Left kidney (tissue), 8 donors: ENCODE measurements around the gene ASB13. TPM values are rescaled to one million over a fixed set of nuclear protein-coding genes. Genes with fewer than 3 reads are reported as not detected.

Source experiments
- DNase-seq: peaks from one replicate; pipeline ENCODE4 v3.0.0-alpha.2; 2013
- long read RNA-seq, 8 donors: transcript quantifications; one replicate each; lab custom pipeline, GENCODE V29; 2026
- polyA plus RNA-seq: library from polyadenylated mRNA; unstranded; fragments of 120-200 nt; gene quantifications from one replicate; pipeline ENCODE4 v1.2.1, GENCODE V29; 2013; ENCODE audit not compliant: insufficient read length

The ASB13 gene, protein sequence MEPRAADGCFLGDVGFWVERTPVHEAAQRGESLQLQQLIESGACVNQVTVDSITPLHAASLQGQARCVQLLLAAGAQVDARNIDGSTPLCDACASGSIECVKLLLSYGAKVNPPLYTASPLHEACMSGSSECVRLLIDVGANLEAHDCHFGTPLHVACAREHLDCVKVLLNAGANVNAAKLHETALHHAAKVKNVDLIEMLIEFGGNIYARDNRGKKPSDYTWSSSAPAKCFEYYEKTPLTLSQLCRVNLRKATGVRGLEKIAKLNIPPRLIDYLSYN
- polyA plus RNA-seq = 23.1 TPM
- long read RNA-seq, donor 1, transcript ASB13-201 (6 exons, 2,699 nt) = major isoform, 5 of 16 reads
- long read RNA-seq, donor 1, partial matches to known transcripts = 11 of 16 reads
- long read RNA-seq, donor 1, other reads (novel, unspliced or antisense) = 0 of 16 reads
- long read RNA-seq, donor 2, transcript ASB13-201 (6 exons, 2,699 nt) = major isoform, 8 of 8 reads
- long read RNA-seq, donor 2, partial matches to known transcripts = 0 of 8 reads
- long read RNA-seq, donor 2, other reads (novel, unspliced or antisense) = 0 of 8 reads
- long read RNA-seq, donor 3, partial matches to known transcripts = 7 of 8 reads
- long read RNA-seq, donor 3, other reads (novel, unspliced or antisense) = 0 of 8 reads
- long read RNA-seq, donor 4 = 0 reads
- long read RNA-seq, donor 5, transcript ASB13-201 (6 exons, 2,699 nt) = major isoform, 10 of 25 reads
- long read RNA-seq, donor 5, partial matches to known transcripts = 15 of 25 reads
- long read RNA-seq, donor 5, other reads (novel, unspliced or antisense) = 0 of 25 reads
- long read RNA-seq, donor 6, transcript ASB13-201 (6 exons, 2,699 nt) = major isoform, 10 of 10 reads
- long read RNA-seq, donor 6, partial matches to known transcripts = 0 of 10 reads
- long read RNA-seq, donor 6, other reads (novel, unspliced or antisense) = 0 of 10 reads
- long read RNA-seq, donor 7, transcript ASB13-201 (6 exons, 2,699 nt) = major isoform, 13 of 14 reads
- long read RNA-seq, donor 7, partial matches to known transcripts = 0 of 14 reads
- long read RNA-seq, donor 7, other reads (novel, unspliced or antisense) = 0 of 14 reads
- long read RNA-seq, donor 8, partial matches to known transcripts = 0 of 5 reads
- long read RNA-seq, donor 8, other reads (novel, unspliced or antisense) = 0 of 5 reads

- DNase-seq = peak; percentile 56
These were observed at the start of gene ASB13 for GRCh38 chr10:5666008-5666840. TSS of gene ASB13 (minus strand) at chr10:5666595. CDS start at chr10:5666551, 44 bp downstream.

DNA sequence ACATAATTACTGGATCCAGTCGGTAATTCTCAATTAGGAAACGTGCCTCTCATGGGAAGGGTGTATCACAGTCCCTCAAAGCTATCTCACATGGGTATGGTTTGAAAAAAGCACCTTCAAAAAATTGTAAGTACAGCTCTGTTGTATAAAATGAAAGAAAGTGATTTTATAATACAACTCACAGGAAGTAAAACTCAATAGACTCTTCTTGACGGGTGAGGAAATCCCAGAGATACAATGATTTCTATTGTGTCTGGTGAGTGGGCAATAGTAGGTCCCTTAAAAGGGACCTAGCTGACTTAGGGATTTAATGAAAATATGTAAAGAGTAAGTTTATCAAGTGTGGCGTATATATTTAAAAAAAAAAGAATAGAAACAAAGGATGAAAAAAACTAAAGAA lies 45.2 kb upstream of the ASB13 start:
- no peak for DNase-seq

DNA sequence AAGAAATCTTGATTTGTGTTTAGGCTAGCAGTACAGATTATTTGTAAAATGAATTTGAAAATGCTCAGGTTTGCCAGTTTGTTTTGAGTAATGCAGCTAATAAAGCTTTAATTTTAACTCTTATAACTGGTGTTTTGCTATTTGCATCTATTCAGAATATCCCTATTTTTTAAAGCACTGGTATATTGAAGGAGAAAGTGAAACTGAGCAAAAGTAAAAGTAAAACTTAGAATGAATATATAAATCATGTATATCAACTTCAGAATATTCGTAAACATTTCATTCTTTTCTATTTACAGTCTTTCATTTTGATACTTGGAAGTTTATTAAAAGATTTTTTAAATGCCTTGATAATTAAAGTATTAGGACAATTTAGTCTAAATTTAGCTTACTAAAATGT lies 44.5 kb upstream of the ASB13 start:
- no peak for DNase-seq

GRCh38 chr10:5709865-5710264 lies 43.5 kb upstream of the ASB13 start:
- DNase-seq = no peak

DNA sequence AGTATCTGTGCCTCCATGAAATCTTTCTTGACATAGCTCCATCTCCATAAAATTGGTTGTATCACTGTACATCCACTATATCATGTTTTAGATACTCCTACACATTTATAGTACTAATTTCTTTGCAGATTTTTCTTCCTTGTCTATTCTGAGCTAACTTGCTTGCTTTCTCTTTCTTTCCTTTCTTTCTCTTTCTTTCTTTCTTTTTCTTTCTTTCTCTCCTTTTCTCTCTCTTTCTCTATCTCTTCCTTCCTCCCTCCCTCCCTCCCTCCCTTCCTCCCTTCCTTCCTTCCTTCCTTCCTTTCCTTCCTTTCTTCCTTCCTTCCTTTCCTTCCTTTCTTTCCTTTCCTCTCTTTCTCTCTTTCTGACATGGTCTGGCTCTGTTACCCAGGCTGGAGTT lies 42.0 kb upstream of the ASB13 start:
- no peak for DNase-seq

DNA sequence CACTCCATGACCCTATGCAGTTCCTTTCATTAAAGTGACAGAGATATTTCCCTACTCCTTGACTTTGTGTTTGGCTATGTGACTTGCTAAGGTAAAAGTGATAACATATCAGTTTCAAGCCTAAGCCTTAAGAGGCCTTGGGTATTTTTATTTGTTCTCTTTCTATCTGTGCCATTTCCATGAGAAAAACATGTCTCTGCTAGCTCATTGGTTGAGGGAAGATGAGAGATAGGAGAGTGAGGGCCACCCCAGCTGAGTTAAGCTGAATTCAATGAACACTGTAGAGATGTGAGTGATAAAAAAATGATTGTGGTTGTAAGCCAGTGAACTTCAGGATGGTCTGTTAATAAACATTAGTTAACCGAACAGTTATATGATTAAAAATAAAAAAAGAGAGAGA lies 31.7 kb upstream of the ASB13 start:
- DNase-seq = no peak

GRCh38 chr10:5697342-5697741 lies 30.9 kb upstream of the ASB13 start:
- no peak for DNase-seq

DNA sequence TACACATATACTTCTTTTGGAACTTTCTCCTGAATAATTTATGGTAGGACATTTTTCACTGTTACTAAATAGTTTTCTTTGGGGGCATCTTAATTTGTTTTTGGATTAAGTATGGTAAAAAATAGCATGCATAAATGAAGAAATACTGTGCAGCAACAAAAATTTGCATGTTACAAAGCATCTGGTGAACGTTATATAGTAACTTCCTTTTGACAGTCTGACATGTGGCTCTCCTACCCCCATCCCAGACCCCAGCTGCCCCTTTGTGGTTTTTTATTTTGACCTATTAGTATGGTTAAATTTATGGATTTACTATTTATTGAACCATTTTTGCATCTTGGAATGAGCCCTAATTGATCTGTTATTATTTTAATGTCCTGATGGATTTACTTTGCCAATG lies 28.2 kb upstream of the ASB13 start:
- no peak for DNase-seq

DNA sequence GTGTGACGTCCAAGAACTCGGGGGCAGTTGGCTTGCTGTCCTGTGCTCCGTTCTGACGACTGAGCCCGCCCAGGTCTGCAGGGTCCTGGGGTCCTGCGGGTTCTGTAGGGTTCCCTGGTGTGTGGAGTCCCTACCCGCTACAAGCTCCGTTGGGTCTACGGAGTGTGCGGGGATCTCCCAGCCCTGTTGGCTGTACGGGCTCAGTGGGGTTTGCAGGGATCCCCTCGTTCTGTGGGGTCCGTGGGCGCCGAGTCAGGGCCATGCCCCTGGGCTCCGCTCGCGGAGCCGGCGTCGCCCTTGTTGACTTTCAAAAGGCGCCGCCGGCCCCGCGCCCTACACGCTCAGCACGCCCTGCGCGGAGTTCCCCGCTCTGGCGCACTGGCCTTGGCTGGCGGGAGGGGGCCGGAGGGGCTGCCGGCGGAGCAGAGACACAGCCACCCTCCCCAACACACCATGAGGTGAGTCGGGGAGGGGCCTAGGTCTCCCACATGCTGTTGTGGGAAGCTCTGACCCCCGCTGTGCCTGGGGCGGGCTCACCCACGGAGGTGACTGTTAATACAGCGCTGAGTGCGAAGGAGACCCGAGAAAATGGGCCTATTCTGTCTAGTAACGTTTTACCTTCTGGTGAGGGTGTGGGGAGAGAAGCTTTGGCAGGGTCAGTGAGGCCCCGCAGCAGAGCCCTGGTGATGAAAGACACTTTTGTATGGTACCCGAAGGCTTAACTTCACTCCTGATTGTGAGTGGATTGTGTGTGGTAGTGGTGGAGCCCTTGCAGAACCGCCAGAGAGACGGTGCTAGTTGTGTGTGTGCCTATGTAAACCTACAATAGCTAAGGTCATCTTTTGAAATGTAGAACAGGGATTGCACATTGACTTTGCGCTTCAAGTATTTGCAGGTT lies 26.3 kb upstream of the ASB13 start:
- peak; percentile 55 for DNase-seq

GRCh38 chr10:5691786-5692185 lies 25.4 kb upstream of the ASB13 start:
- DNase-seq = no peak

GRCh38 chr10:5688587-5688986 lies 22.2 kb upstream of the ASB13 start:
- DNase-seq = no peak

GRCh38 chr10:5685764-5686240 lies 19.4 kb upstream of the ASB13 start:
- no peak for DNase-seq

- peak; percentile 57 for DNase-seq
These were observed 18.8 kb upstream of the ASB13 start for GRCh38 chr10:5684971-5685763.

DNA sequence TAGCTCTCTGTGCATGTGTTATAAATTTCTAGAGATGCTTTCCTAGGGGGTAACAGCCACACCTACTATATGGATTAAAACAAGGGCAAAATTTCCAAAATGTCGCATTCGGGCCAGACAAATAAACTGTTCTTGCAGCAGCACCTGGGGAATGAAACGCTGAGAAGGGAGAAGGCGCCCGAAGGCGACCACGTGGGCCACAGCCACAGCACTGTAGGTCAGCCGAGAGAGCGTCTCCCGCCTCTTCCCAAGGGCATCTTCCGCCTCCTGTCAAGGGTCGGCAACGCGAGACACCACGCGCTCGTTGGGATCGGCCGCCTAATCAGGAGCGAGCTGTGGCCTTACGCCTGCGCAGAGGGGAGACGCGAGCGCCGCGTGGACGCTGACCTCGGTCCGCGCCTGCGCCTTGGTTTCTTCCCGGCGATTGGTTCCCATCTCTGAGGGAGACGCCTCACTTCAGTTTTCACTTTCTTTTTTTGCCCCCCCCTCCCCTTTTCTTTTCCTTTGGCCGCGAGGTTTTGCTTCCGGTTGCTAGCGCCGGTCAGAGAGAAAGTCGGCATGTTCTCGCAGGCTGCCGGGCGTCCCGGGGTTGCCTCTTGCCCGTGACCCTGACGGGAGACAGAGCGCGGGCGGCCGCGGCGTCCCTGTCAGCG lies 18.0 kb upstream of the ASB13 start, which contains the start of gene TASOR2:
TASOR2 (plus strand) TSS at position 521 of the 653 bp plus-strand sequence. CDS start 35,805 bp downstream, outside the sequence.
- peak; percentile 97 for DNase-seq

DNA sequence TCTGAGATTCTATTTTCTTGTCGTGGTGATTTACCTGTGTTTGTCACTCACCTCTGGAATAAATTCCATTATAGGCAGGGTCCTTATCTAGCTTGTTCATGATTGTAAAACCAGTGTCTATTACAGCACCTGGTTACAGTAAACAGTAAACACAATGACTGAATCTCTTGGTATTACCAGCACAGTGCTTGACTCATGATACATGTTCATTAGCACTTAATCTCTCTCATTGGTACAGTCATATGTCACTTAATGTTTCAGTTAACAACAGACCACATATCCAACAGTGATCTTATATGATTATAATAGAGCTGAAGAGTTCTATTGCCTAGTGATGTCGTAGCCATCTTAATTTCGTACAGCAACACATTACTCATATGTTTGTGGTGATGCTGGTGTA lies 16.7 kb upstream of the ASB13 start:
- DNase-seq = no peak

GRCh38 chr10:5681930-5682329 lies 15.5 kb upstream of the ASB13 start:
- DNase-seq = no peak

- no peak for DNase-seq
These were observed 13.2 kb upstream of the ASB13 start for GRCh38 chr10:5679606-5680005.

DNA sequence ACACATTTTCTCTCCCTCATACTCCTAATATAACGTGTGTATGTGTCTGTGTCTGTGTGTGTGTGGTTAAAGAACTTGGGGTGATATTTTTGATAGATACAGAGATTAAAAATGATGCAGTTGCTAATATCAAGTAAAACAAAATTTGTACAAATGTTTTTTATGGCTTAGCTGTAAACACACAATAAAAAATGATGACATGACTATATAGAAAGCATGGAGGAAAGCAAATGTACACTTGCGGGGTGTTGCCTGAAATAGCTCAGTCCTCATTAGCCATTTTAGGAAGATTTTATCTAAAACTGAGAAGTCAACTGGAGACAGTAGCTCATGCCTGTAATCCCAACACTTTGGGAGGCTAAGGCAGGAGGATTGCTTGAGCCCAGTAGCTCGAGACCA lies 12.6 kb upstream of the ASB13 start:
- no peak for DNase-seq
